ENCODE results near the gene NR2C2AP.

DNA sequence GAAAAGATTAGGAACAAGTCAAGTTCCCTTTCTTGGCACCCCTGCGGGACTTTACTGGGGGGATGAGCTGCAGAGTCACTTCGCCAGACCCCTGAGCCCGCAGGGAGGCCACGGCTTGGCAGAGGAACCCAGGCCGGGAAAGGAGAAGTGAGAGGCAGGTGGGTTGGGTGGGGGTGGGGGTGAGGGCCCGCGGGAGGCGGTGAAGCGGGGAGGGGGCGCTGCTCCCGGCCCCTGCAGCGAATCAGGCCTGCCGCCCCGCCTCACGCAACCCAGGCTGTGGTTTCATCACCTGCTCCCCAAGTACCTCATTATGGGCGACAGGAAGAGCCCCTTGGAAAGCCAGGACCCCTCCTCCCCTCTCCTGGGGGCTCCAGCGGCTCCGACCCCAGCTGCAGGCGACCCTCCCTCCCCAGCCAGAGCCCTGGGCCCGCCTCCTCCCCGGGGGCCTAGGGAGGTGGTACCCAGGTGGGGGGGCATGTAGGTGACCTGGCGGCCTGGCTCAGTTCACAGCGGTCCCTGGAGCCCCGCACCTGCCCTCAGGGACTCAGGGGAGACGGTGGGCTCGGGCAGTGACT is 42.7 kb downstream of the NR2C2AP start:
- TF ChIP-seq POLR2A (IDR thresholded peaks at IDR 0.05) = no peak
- TF ChIP-seq, protein P1, sequence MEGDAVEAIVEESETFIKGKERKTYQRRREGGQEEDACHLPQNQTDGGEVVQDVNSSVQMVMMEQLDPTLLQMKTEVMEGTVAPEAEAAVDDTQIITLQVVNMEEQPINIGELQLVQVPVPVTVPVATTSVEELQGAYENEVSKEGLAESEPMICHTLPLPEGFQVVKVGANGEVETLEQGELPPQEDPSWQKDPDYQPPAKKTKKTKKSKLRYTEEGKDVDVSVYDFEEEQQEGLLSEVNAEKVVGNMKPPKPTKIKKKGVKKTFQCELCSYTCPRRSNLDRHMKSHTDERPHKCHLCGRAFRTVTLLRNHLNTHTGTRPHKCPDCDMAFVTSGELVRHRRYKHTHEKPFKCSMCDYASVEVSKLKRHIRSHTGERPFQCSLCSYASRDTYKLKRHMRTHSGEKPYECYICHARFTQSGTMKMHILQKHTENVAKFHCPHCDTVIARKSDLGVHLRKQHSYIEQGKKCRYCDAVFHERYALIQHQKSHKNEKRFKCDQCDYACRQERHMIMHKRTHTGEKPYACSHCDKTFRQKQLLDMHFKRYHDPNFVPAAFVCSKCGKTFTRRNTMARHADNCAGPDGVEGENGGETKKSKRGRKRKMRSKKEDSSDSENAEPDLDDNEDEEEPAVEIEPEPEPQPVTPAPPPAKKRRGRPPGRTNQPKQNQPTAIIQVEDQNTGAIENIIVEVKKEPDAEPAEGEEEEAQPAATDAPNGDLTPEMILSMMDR (IDR thresholded peaks at IDR 0.05) = no peak
- no peak for TF ChIP-seq EP300 (IDR thresholded peaks at IDR 0.05)
